Astrocyte (in vitro differentiated cells and primary cell): ENCODE results near the gene AGAP5.

Experiments used
- CTCF ChIP-seq: IDR thresholded peaks from 2 replicates; pipeline ENCODE4 v1.5.1; 2011; ENCODE audit warnings: low read depth, mild to moderate bottlenecking, inconsistent platforms, low read length, moderate library complexity; ENCODE audit not compliant: insufficient read depth
- EZH2 ChIP-seq: IDR thresholded peaks from 2 replicates; pipeline ENCODE4 v1.6.1; 2012; ENCODE audit warnings: mild to moderate bottlenecking, low read length, inconsistent platforms; ENCODE audit not compliant: insufficient read depth

- TF ChIP-seq CTCF (no peak), EZH2 (no peak)
These were observed 53.1 kb downstream of the AGAP5 start for GRCh38 chr10:73644767-73645166.
